SU-DHL-6 (cell line): ENCODE measurements around the gene UBE2E2.
"Not testable (repeated sequence)": the region's sequence is repeated elsewhere in the genome, so short reads cannot be mapped to it uniquely, and the experiment has no call there.

Source experiments
- H2AFZ ChIP-seq: fragments of 200-600 bp; sonication (generic); 2 replicates; pipeline ENCODE4 v1.6.1; 2014; ENCODE audit warnings: low read depth, mild to moderate bottlenecking, moderate library complexity, mixed read lengths, antibody characterized with exemption, low read length; ENCODE audit not compliant: severe bottlenecking
- H3F3A ChIP-seq: fragments of 200-600 bp; shearing (Covaris generic); 2 replicates; pipeline ENCODE4 v1.6.0; 2016; ENCODE audit warnings: antibody characterized with exemption, mild to moderate bottlenecking; ENCODE audit not compliant: insufficient read depth
- H3K27ac ChIP-seq: fragments of 200-600 bp; sonication (generic); 2 replicates; pipeline ENCODE4 v1.5.1; 2016; ENCODE audit warnings: low read depth, mild to moderate bottlenecking, low read length, moderate library complexity, mixed read lengths
- H3K27me3 ChIP-seq: fragments of 200-600 bp; sonication (generic), shearing (Covaris generic); 2 replicates; pipeline ENCODE4 v1.6.0; 2014; ENCODE audit warnings: mild to moderate bottlenecking, low read length
- H3K36me3 ChIP-seq: fragments of 200-600 bp; sonication (generic); 2 replicates; pipeline ENCODE4 v1.6.1; 2014; ENCODE audit warnings: mild to moderate bottlenecking, low read length, mixed read lengths
- H3K4me2 ChIP-seq: fragments of 300-600, 200-600 bp; shearing (Covaris generic), sonication (generic); 2 replicates; pipeline ENCODE4 v1.6.0; 2014; ENCODE audit warnings: low read length, low read depth, mild to moderate bottlenecking; ENCODE audit not compliant: poor library complexity, severe bottlenecking
- H3K4me3 ChIP-seq: fragments of 200-600 bp; sonication (generic); 2 replicates; pipeline ENCODE4 v1.5.1; 2014; ENCODE audit warnings: antibody characterized with exemption, low read length, mild to moderate bottlenecking, mixed read lengths; ENCODE audit not compliant: insufficient read depth, poor library complexity, severe bottlenecking
- H3K79me2 ChIP-seq: fragments of 200-600 bp; sonication (generic); 2 replicates; pipeline ENCODE4 v1.6.1; 2014; ENCODE audit warnings: mild to moderate bottlenecking, low read length, moderate library complexity; ENCODE audit not compliant: insufficient read depth
- H3K9ac ChIP-seq: fragments of 200-600 bp; sonication (generic); 2 replicates; pipeline ENCODE4 v1.7.0; 2014; ENCODE audit warnings: mild to moderate bottlenecking, low read length
- H3K9me2 ChIP-seq: fragments of 200-600 bp; sonication (generic); replicated peaks from 2 replicates; pipeline ENCODE4 v1.6.1; 2014; ENCODE audit warnings: low read length; ENCODE audit not compliant: insufficient read depth
- H3K9me3 ChIP-seq: fragments of 200-600 bp; sonication (generic); 2 replicates; pipeline ENCODE4 v1.6.1; 2014; ENCODE audit warnings: low read length, mixed read lengths; ENCODE audit not compliant: insufficient read depth
- H4K20me1 ChIP-seq: fragments of 200-600 bp; sonication (generic); 2 replicates; pipeline ENCODE4 v1.6.1; 2014; ENCODE audit warnings: low read depth, mild to moderate bottlenecking, antibody characterized with exemption, low read length, moderate library complexity, mixed read lengths
- CTCF ChIP-seq: fragments of 200-600 bp; sonication (generic); IDR thresholded peaks from one replicate; pipeline ENCODE4 v1.5.1; 2017; ENCODE audit warnings: antibody characterized with exemption, mild to moderate bottlenecking, low read length, moderate library complexity; ENCODE audit not compliant: insufficient read depth, poor library complexity, severe bottlenecking
- EZH2phosphoT487 ChIP-seq: fragments of 200-600 bp; sonication (generic), shearing (Covaris generic); conservative IDR thresholded peaks from 2 replicates; pipeline ENCODE4 v1.6.1; 2018; ENCODE audit warnings: mild to moderate bottlenecking, antibody characterized with exemption, low read length, moderate library complexity, mixed read lengths

The UBE2E2 gene

DNA sequence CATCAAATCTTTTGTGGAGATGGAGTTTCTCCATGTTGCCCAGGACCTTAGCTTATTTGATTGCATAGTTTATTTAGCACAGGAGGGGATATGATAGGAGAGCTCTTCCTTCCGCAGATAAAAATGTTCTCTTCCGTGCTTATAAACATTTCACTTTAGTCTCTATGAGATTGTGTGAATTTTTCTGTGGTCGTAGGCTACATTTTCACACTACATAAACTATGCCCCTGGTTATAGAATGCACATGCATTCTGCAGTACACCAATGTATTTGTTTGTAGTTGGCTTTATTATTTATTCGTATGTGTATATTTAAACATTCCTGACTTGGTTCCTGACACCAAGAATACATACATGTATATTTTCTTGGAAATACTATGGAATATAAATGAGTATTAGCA, 139.2 kb downstream of the UBE2E2 start:
- H3K9me3 ChIP-seq, result no peaks in the 10 kb centered on the region
- peaks cover 7% of the 10 kb centered on the region; the same call in 1 of the 2 replicates for H3F3A ChIP-seq
- H2AFZ ChIP-seq, result no peak overlapping the region
- no peaks in the 10 kb centered on the region for H3K9me2 ChIP-seq
- TF ChIP-seq EZH2phosphoT487 (no peak), CTCF (no peak)
- H3K79me2 ChIP-seq, result peaks cover 3% of the 10 kb centered on the region; the same call in 1 of the 2 replicates
- no peak overlapping the region for H3K9ac ChIP-seq
- no peak overlapping the region for H3K4me3 ChIP-seq
- H3K36me3 ChIP-seq, result no peaks in the 10 kb centered on the region
- no peaks in the 10 kb centered on the region for H3K27me3 ChIP-seq
- no peak overlapping the region for H3K4me2 ChIP-seq
- H4K20me1 ChIP-seq, result no peaks in the 10 kb centered on the region
- peak overlapping the region; percentile 74; the same call in 1 of the 2 replicates for H3K27ac ChIP-seq

- H2AFZ ChIP-seq, result no peak overlapping the region
- H3K9me3 ChIP-seq, result no peaks in the 10 kb centered on the region
- no peak overlapping the region for H3K4me2 ChIP-seq
- H3K27ac ChIP-seq, result no peak overlapping the region
- H3K4me3 ChIP-seq, result no peak overlapping the region
- no peaks in the 10 kb centered on the region for H3K36me3 ChIP-seq
- H3F3A ChIP-seq, result peaks cover 7% of the 10 kb centered on the region; the same call in 1 of the 2 replicates
- no peaks in the 10 kb centered on the region for H4K20me1 ChIP-seq
- TF ChIP-seq CTCF (no peak), EZH2phosphoT487 (no peak)
- H3K79me2 ChIP-seq, result peaks cover 3% of the 10 kb centered on the region; the same call in 1 of the 2 replicates
- no peaks in the 10 kb centered on the region for H3K27me3 ChIP-seq
- H3K9me2 ChIP-seq, result no peaks in the 10 kb centered on the region
- H3K9ac ChIP-seq, result no peak overlapping the region
These were observed 140.4 kb downstream of the UBE2E2 start for GRCh38 chr3:23343509-23343908.

- H3F3A ChIP-seq, result peaks cover 7% of the 10 kb centered on the region; the same call in 1 of the 2 replicates
- no peaks in the 10 kb centered on the region for H3K9me2 ChIP-seq
- no peak overlapping the region for H3K9ac ChIP-seq
- no peak overlapping the region for H3K4me2 ChIP-seq
- no peak overlapping the region for H2AFZ ChIP-seq
- no peaks in the 10 kb centered on the region for H3K36me3 ChIP-seq
- H4K20me1 ChIP-seq, result no peaks in the 10 kb centered on the region
- no peak overlapping the region for H3K4me3 ChIP-seq
- no peaks in the 10 kb centered on the region for H3K79me2 ChIP-seq
- H3K9me3 ChIP-seq, result no peaks in the 10 kb centered on the region
- TF ChIP-seq EZH2phosphoT487 (no peak), CTCF (no peak)
- H3K27me3 ChIP-seq, result no peaks in the 10 kb centered on the region
- H3K27ac ChIP-seq, result no peak overlapping the region
These were observed 141.8 kb downstream of the UBE2E2 start for GRCh38 chr3:23344886-23345285.

GRCh38 chr3:23349444-23349843, 146.3 kb downstream of the UBE2E2 start:
- H3K27me3 ChIP-seq, H3K4me2 ChIP-seq, H3K9ac ChIP-seq, H3K79me2 ChIP-seq, H3K9me2 ChIP-seq, H2AFZ ChIP-seq, H3K27ac ChIP-seq, H3K36me3 ChIP-seq, H4K20me1 ChIP-seq, H3K9me3 ChIP-seq, H3K4me3 ChIP-seq, H3F3A ChIP-seq: not testable (repeated sequence)
